GM19452 (cell line): ENCODE measurements around the gene CYP26B1.
A peak's percentile ranks its signal among the peaks of the same experiment; 100 is the strongest.

Experiments
- ATAC-seq: cut with Tn5 transposase; IDR thresholded peaks from one replicate; pipeline ENCODE4 v1.9.1; 2021; ENCODE audit not compliant: unreplicated experiment

Gene CYP26B1

GRCh38 chr2:72141881-72142451 is 5.7 kb downstream of the CYP26B1 start:
- ATAC-seq, result no peak

DNA sequence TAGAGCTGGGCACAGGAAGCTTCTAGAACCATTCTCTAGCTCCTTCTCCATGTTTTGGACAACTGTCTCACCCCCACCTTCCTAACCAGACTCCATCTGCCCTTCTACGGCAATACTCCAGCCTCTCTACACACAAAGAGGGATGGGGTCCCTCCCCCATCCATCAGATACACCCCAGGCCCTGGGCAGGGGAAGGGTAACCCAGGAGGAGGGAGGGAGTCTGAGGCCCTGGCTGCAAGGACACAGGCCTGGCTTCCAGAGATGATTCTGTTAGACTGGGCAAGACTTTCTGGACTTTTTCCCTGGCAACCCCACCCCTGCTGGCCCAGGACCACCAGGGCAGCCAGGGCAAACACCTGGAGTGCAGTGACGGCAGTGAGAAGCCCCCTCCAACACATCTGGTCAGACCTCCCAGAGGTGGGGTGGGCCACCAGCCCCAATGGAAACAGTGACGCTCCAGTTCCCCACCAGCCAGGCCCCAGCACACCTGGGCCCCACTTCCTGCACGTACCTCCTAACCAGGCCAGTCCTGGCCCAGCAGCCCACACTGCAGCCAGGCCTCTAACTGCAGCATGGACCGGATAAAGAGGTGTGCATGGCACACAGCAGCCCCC is 6.5 kb downstream of the CYP26B1 start:
- ATAC-seq, result no peak

DNA sequence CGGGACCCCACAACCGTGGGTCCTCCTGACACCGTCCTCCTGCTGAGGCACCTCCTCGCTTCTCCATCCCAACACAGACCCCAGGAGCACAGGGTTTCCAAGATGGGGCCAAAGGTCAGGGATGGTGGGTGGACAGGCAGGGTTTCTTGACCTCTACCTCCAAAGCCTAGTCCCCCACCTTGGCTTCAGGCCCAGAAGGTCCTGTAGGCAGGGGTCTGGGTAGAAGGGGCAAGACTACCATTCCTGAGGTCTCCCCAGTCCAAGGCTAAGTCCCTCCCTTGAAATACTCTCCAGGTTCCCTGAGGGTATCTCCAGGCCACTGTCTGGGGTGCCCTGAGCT is 7.1 kb downstream of the CYP26B1 start:
- ATAC-seq, result no peak

DNA sequence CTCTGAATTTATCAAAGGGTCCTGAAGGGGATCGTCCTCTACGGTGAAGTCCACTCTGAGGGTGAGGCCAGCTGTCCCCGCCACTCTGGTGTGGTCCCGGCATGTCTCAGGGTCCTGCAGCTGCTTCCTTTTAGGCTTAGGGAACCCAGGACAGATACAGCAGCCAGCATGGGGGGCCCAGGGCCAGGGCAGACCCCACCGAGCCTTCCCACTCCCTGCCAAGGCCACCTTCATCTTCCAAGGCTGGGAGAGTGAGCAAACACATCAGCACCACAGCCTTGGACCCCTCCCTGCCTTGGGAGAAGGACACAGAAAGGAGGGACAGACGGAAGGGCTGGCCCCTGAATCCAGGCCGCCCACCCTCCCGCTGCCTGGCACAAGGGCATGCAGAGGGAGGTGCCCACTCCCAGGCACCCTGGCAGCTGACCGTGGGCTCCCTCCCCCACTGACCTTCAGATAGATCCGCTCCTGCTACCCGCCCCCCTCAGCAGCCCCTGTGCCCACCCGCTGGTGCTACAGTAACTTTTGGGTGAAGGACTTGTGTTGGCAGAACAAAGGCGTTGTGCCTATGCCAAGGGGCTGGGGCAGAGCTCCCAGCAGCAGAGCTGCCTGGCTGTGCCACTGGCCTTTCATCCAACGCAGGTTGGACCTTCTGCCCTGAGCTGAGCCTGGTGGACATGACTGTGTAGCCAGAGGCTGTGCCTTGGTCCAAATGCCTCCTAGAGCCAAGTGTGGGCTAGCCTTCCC is 7.6 kb downstream of the CYP26B1 start:
- no peak for ATAC-seq

DNA sequence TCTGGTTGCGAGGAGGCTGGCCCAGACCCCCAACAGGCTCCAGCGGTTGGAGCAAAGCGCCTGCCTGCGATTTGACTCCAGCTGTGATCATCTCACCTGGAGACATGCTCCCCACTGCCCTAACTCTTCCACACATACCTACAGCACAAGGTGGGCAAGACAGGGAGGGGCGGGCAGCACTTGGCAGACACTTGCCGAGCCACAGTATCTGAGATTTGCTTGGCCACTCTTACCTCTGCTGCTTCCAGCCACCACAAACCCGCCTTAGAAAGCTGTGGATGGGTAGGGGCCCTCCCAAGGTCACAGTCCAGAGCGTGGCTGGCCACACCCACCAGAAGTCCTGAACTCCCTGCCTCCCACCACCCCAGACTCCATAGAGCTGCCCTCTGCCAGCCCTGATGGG is 8.2 kb downstream of the CYP26B1 start:
- no peak for ATAC-seq

GRCh38 chr2:72138921-72139381 is 8.7 kb downstream of the CYP26B1 start:
- no peak for ATAC-seq

GRCh38 chr2:72138011-72138881 is 9.4 kb downstream of the CYP26B1 start:
- no peak for ATAC-seq

GRCh38 chr2:72137498-72138010 is 10.1 kb downstream of the CYP26B1 start:
- ATAC-seq, result peak; percentile 85

DNA sequence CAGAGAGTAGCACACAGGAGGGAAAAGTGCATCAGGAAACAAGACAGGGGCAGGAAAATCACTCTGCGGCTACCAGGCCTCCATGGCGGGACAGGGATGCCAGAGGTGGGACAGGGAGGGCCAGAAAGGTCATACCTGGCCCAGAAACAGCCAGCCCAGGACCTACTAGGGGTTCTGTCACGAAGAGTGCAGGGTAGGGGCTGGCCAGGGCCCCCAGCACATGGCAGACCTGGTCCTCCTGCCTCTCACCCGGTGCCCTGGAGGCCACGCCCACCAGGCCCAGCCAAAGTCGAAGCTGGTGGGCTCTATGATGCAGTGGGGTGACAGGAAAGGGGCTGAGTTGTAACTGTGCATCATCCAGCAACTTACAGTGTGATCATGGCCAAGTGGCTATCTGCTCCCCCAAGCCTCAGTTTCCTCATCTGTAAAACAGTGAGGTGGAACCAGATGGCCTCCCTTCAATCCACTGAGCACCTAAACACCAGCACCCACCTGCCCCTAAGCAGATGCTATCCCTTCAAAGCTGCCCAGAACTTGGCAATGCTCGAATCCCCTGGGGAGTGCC is 10.6 kb downstream of the CYP26B1 start:
- peak; percentile 27 for ATAC-seq

GRCh38 chr2:72136331-72136730 is 11.3 kb downstream of the CYP26B1 start:
- no peak for ATAC-seq

- ATAC-seq, result no peak
Observed at GRCh38 chr2:72135921-72136320, 11.7 kb downstream of the CYP26B1 start.

- ATAC-seq, result no peak
Observed at GRCh38 chr2:72134997-72135800, 12.5 kb downstream of the CYP26B1 start.

- no peak for ATAC-seq
Observed at GRCh38 chr2:72134408-72134996, 13.2 kb downstream of the CYP26B1 start.

DNA sequence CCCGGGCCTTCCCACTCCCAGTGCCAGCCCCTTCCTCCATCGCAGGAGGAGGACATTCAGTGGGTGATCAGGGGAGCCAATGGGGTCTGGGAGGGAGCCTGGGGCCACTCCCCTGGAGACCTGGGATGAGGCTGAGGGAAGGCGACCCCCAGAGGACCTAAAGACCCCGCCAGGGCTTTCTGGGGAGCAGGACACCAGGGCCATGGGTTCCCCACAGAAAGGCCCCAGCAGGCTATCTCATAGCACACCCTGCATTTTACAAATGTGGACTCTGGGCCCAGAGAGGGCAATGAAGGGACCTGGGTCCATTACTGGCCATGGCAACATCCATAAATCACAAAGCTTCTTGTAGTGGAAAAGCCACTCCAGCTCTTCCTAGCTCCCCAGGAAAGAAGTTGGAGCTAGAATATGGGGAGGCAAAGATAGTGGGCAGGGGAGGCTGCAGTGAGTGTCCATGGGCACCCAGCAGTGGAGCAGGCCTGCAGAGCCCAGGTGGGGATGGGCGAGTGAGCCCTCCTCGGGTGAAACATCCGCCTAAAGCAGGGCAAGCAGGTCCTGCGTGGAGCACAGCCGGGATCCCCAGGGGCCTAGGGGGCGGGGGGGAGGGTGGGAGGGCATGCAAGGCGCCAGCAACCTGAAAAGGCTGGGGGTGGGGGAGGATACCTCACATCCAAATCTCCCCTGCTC is 13.8 kb downstream of the CYP26B1 start:
- ATAC-seq, result no peak

DNA sequence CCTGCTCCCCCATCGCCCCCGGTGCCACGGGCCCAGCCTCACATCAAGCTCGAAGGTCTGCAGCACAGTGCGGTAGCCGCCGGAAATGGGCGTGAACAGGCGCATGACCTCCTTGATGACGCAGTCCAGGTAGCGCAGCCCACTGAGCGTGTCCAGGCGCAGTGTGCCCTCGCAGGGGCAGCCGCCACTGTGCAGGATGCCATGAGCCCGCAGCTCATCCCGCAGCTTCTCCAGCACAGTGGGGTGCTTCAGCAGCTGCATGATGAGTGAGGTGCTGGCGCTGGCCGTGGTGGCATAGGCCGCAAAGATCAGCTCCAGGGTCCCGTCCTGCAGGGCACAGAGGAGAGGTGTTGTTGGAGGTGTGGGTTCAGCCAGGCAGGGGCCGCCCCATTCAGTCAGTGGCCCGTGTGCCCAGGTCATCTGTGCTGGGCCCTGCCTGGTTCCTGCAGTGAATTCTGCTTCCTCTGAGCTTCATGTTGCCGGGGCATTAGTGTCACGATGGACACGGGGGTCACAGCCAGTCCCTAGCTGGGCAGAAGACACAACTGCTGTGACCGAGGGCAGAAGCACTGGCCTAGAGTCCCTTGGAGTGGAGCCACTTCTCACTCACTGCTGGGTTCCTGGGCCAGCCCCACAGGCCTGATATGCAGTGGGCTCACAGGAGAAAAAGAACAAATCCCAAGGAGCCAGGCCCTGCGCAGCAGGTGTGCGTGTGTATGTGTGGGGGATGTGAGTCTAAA is 14.5 kb downstream of the CYP26B1 start:
- no peak for ATAC-seq

- ATAC-seq, result no peak
Observed at GRCh38 chr2:72131916-72132841, 15.5 kb downstream of the CYP26B1 start.

DNA sequence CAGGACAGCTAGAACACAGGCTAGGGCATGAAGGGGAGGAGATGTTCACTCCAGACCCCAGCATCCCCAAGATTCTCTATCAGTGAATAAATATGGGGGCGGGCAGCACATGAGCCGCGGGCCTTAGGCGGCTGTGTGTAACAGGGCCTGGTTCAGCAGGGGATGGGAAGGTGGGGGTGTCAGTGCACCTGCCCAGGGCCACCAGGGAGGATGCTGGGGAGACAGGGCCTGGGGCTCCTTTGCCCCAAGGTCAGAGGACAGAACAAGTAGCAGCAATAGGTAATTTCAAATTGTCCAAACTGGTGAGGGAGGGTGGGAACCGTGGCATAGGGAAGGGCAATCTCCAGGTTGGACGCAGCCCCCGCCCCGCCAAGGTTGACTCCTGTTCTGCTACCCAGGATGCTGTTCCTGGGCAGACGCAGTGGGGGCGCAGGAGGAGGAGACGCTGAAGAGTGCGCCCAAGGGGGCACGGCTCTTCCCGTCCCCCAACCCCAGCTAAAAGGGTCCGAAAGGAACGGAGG is 16.2 kb downstream of the CYP26B1 start:
- ATAC-seq, result no peak
